ENCODE measurements around the gene DAO. TPM values are rescaled to one million over a fixed set of nuclear protein-coding genes. Genes with fewer than 3 reads are reported as not detected.

DAO gene
- total RNA-seq, 1 experiment from 2014 or later, result not detected

DNA sequence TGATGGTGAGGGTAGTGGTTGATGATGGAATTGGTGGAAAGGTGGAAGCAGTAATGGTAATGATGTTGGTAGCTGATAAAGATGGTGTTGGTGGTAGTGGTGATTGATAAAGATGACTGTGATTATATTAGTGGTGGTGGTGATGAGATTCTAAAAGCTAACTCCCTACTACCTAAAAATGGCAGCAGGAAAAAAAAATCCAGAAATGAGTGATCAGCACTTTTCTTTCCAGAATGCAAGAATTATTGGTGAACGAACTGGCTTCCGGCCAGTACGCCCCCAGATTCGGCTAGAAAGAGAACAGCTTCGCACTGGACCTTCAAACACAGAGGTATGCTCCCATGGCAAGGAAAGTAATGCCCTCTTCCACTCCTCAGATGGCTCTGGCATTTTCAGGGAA, 19.3 kb downstream of the DAO start:
- Histone ChIP-seq H3K27me3 (ENCODE audit: insufficient read depth, low read length) (no peaks in the 10 kb centered on the region), H2BK20ac (ENCODE audit: low read depth, low read length, poor library complexity, severe bottlenecking) (no peak overlapping the region), H2BK120ac (ENCODE audit: low read depth, low read length, poor library complexity, severe bottlenecking) (no peak overlapping the region), H3T11ph (ENCODE audit: low read length) (no peak overlapping the region), H3K56ac (ENCODE audit: insufficient read length, low read depth, low read length) (no peak overlapping the region), H3K23ac (ENCODE audit: insufficient read length, low read depth, low read length) (no peak overlapping the region), H2BK12ac (ENCODE audit: insufficient read length, low read depth, low read length) (no peak overlapping the region), H3K23me2 (ENCODE audit: insufficient read length, low read depth, low read length, poor library complexity, severe bottlenecking) (no peaks in the 10 kb centered on the region), H3K9me3 (ENCODE audit: control insufficient read depth, low read depth, low read length) (no peaks in the 10 kb centered on the region), H2BK5ac (ENCODE audit: insufficient read length, low read length) (no peak overlapping the region), H3K9ac (ENCODE audit: extremely low read depth, insufficient read length, low read length) (no peak overlapping the region), H3K27ac (ENCODE audit: insufficient read length, low read depth, low read length) (no peak overlapping the region), H4K20me1 (ENCODE audit: control insufficient read depth, insufficient read depth, insufficient read length) (no peaks in the 10 kb centered on the region), H3K79me1 (ENCODE audit: insufficient read depth, low read depth, low read length, poor library complexity, severe bottlenecking) (no peaks in the 10 kb centered on the region), H3K79me2 (ENCODE audit: insufficient read depth, low read length) (no peaks in the 10 kb centered on the region), H2AK5ac (ENCODE audit: insufficient read length, low read length) (no peak overlapping the region), H3K4me1 (ENCODE audit: insufficient read depth, low read length) (no peaks in the 10 kb centered on the region; the same call in 1 of the 2 replicates), H3K14ac (ENCODE audit: insufficient read depth, low read length) (no peak overlapping the region), H2BK15ac (ENCODE audit: low read depth, low read length) (no peak overlapping the region), H2AFZ (ENCODE audit: low read length) (no peak overlapping the region), H4K5ac (ENCODE audit: insufficient read length, low read depth, low read length) (no peak overlapping the region), H4K8ac (replicated peaks; ENCODE audit: insufficient read length, low read depth, low read length) (no peak overlapping the region), H3K4ac (ENCODE audit: low read depth, low read length) (no peak overlapping the region), H3K18ac (ENCODE audit: insufficient read length, low read depth, low read length) (no peak overlapping the region), H3K4me2 (ENCODE audit: insufficient read depth, insufficient read length, low read length) (no peak overlapping the region), H4K91ac (ENCODE audit: insufficient read length, low read depth, low read length) (no peak overlapping the region)
- Mint-ChIP-seq H3K27me3 (ENCODE audit: low read depth) (peaks cover 10% of the 10 kb centered on the region), H3K4me1 (no peaks in the 10 kb centered on the region), H3K27ac (no peak overlapping the region), H3K36me3 (ENCODE audit: insufficient read depth in 1 of 3, low read depth in 3 of 3) (peaks cover 0 to 3% (median 0%) of the 10 kb centered on the region in 3 experiments; a peak in 2 of 7 replicates), H3K9me3 (peaks cover 2 to 7% of the 10 kb centered on the region in 2 experiments; a peak in 3 of 5 replicates), H3K4me3 (no peak overlapping the region)
- WGBS (ENCODE audit: extremely low coverage, insufficient read length, low lambda C conversion rate), result no CpG with 5 or more reads among the region's 5 CpGs
- TF ChIP-seq CTCF (conservative IDR thresholded peaks at IDR 0.05), result no peak
- DNase-seq, result no peak

Measured in H9 (cell line).